NCI-H2107 treated with DMSO at 0.1 percent for 48 hours (cell line): ENCODE data around the gene GRID1.

Experiments used
- DNase-seq: peaks from one replicate; lab custom pipeline; 2025; ENCODE audit not compliant: unreplicated experiment; lab: John Stamatoyannopoulos, UW

GRID1 gene

GRCh38 chr10:86370006-86370585 lies 3.5 kb upstream of the GRID1 start:
- no peak for DNase-seq

- no peak for DNase-seq
These were observed 2.4 kb upstream of the GRID1 start for GRCh38 chr10:86368987-86369386.

DNA sequence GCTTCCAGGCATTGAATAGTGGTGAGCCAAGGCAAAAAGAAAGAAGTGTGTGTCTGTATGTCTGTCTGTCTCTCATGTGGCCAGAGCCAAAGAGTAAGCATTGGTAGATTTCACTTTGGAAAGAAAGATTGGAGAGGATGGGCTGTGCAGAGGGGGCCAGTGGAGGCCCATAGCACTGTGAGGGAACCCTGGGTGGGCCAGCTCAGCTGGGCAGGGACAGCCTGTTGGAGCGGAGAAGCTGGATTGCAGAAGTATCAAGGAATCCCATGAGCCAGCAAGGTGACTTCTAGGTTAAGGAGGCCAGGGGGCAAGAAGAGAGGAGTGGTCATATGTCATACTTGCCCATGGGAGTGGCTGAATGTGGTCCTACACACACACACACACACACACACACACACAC lies 1.5 kb upstream of the GRID1 start:
- no peak for DNase-seq

DNA sequence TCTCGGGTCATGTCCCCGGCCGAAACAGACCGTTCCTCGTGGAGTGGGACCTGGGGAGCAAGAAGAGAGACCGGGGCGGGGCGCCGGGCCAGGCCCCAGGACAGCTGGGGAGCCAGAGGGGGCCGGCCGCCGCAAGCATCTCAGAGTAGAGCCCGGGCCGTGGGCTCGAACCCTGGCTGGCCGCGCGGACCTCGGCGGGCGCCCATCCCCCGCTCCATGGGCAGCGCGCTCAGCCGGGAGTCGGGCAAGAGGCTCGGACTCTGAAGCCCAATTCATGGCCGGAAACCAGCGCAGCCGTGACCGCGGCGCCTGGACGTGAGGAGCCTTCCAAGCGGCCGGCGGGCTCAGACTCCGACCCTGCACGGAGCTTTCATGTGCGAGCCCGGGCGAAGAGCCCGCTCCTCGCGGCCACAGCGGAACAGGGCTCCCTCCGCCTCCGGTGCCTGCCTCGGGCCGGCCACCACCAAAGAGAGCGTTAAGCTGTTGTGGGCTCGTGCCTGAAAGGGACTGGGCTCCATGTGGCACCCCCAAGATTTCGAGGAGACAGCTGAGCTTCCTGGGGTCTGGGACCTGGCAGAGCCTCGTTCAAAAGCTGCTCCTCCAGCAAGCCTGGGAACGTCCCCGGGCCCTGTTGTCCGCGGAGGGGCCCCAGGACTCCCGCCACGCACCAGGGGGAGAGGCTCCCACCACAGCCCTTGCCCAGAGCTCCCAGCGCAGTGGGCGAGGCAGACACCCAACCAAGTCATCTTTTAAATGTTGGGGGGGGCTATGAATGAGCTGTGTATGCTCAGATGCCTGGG lies 757 bp upstream of the GRID1 start:
- no peak for DNase-seq

DNA sequence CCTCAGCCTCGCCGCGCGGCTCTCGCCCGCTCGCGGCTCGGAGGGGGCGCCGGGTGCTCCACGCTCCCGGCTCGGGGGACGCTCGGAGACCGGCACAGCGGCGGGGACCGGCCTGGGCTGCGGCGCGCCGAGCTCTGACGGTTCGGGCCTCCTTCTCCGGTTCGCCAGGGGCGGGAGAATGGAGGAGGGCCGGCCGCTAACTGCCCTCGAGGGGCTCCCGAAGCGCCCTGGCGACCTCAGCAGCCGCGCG lies 232 bp upstream of the GRID1 start:
- DNase-seq: no peak

GRCh38 chr10:86365346-86366032 lies 1.1 kb downstream of the GRID1 start:
- no peak for DNase-seq

DNA sequence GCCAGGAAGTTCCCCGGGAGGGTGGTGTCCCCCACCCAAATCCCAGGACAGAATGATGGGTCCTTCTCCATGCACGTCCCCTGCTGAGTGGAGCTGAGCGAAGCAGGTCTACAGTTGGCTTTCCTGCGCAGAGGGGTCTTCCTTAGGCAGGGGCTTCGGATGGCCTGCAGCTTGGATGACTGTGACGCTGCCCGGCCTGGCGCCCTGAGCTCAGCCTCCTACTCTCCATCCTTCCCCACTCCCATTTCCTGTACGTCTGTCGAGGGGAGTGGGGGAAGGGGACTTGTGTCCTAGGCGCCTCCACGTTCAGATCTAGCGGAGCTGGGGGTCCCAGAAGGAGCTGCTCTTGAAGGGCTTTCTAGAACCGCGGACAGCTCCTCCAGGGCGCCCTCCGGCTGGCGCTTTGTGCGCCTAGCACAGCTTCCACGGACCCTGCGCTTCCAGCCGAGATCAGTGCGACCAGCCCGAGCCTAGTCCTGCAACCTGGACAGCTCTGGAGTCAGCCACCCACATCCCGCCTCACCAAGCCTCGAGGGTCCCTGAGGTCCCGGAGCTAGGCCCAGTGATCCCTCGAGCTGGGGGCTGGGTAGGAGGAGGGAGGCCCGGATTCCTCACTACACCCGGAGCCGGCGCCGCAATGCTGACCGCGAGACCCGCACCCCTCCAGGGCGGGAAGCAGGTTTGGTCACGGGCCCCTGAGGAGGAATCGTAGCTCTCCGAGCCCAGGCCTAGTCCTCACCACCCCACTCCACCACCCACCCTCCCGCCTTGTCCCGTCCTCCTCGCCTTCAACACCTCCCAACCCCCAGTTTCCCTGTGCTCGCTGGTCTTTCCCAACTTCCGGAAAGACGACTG lies 1.9 kb downstream of the GRID1 start:
- no peak for DNase-seq

DNA sequence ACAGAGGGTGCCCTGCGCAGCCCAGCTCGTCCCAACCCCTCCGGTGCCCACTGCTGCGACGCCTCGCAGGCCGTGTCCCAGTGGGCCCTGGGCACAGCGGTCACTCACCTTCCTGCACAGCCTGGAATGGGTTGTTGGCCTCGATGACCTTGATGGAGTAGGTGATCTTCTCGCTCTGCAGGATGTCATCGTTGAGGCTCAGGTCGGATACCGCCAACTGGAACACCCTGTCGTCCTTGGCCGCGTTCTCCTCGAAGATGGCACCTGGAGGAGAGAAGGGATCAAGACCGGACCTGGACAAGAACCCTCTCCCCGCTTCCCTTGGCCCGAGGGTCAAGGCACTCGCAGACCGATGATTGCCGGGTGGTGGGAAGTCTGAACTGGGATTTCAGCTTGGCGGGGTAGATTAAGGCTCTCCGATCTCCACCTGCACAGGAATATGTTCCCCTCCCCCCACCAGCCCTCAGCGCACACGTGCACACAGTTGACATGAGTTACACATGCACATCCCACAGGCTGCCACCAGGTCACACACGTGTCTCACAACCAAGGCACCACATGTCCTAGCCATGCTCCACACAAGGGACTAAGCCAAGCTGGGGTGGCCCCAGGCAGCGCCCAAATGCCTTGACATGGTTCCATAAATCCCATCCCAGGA lies 2.6 kb downstream of the GRID1 start:
- no peak for DNase-seq

- no peak for DNase-seq
These were observed 3.3 kb downstream of the GRID1 start for GRCh38 chr10:86363184-86363832.

DNA sequence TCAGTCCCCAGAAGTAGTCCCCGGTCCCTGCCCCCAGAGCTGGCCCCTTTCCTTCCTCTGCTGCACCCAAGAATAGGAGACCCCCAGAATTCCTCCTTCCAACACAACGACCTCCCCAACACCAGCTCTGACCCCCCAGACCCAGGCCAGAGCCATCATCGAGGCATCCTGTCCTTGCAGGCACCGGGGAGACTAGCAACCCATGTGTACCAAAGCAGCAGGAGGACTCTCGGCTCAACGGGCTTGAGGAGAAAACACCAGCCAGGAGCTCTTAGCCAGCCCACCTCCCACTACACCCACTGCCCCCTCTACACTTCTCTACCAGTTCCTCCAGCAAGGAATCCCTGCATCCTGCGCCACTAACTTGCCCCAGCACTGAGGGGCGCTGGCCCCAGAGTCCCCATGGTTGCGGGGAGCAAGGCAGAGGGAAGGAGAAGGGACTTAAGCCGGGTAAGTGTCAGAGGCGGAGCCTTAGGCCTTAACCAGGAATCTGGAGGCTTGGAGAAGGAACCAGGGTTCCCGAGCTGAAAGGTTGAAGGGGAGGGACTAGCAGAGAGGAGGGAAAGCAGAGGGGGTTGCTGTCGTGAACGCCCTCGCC lies 3.9 kb downstream of the GRID1 start:
- no peak for DNase-seq

DNA sequence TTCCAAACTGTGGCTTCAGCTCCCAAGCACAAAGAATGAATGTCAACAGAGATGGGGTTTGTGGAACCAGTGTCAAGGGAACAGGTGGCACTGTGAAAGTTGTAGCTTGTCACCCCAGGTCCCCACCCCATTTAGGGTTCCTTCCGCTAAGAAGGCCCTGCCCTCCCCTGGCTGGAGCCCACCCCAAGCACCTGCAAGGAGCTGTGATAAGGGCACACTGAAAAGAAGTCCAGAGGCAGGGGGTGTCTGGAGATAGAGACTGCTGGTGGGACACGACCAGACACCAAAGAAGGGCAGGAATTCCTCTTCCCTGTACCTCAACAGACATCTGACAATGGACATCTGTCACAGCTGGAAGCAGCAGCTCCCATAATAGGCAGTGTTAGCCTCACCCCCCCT lies 4.5 kb downstream of the GRID1 start:
- DNase-seq: no peak

GRCh38 chr10:86361156-86362128 lies 5.2 kb downstream of the GRID1 start:
- peak; percentile 23 for DNase-seq

DNA sequence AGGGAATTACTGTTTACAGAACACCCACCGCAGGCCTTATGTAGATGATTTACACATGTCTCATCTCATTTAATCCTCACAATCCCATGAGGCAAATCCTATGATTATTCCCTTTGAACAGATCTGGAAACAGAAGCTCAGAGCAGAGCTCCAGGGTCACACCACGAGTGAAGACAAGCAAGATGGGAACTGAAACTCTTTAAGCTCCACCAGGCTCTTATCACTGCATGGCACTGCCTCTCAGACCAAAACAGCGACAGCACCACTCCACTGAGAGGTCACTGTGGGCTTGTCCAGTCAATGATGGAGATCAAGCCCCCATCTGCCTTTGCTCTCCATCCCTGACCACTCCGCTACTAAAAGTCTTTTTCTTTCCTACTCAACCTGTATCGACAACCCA lies 5.9 kb downstream of the GRID1 start:
- no peak for DNase-seq

GRCh38 chr10:86359954-86360353 lies 6.6 kb downstream of the GRID1 start:
- no peak for DNase-seq

DNA sequence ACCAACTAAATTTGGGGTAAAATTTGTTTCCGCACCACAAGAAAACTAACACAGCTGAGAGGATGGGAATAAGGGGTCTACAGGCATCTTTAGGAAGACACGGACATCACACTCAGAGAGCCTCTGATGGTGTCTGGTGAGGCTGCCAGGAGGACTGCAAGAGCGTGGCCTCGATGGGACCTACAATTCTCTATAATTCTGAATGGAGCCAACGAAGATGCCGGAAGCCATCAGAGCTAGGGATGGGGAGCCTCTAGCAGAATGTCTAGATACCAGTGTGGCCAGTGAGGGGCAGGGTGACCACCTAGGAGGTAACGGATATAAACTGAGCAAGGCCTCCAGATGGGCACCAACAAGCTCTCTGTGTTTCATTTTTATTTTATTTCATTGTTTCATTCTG lies 7.5 kb downstream of the GRID1 start:
- DNase-seq: no peak

DNA sequence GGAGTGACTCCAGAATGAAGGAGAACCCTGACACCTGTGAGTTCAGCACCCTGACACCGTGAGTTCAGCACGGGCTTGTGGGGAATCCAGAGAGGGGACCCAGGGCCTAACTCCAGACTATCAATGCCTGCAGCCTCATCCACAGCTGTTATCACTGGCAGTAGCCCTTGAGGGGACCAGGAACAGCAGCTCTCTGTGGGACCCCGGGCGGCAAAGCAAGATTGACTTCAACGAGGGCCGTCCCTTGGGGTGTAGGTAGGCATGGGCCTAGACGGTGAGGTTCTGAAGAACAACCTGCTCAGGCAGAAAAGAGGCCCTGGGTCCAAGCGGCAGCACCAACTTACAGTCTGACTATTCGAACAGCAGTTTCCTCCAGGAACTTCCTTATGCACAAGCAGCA lies 8.9 kb downstream of the GRID1 start:
- no peak for DNase-seq

DNA sequence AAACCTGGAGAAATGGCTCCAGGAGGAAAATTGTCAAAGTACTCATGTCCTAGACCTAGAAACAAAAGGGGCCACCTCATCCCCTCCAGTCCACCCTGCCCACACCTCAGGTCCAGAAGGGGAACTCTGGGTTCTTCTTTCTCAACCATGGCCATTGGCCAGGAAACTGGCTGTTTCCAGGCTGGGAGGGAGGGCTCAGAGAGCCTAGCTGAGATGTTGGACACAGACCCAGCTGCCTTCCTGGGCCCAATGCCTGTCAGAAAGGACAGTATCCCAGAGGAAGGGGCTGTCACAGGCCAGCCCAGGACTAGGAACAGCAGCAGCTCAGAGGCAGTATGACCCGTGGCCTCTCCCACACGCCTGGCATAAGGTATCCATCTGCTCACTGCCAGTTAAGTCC lies 9.6 kb downstream of the GRID1 start:
- no peak for DNase-seq

- DNase-seq: no peak
These were observed 10.3 kb downstream of the GRID1 start for GRCh38 chr10:86356296-86356695.

- no peak for DNase-seq
These were observed 11.0 kb downstream of the GRID1 start for GRCh38 chr10:86355571-86356038.
